Endothelial cell of hepatic sinusoid (primary cell): ENCODE results near the gene CHCHD3.
"Not testable (repeated sequence)": the region's sequence is repeated elsewhere in the genome, so short reads cannot be mapped to it uniquely, and the experiment has no call there.

Experiments used
- in situ Hi-C: cut with HindIII; loops from 2 replicates; pipeline ENCODE4 v1.10.0; 2017; ENCODE audit warnings: low sequenced_read_pairs

The CHCHD3 gene

DNA sequence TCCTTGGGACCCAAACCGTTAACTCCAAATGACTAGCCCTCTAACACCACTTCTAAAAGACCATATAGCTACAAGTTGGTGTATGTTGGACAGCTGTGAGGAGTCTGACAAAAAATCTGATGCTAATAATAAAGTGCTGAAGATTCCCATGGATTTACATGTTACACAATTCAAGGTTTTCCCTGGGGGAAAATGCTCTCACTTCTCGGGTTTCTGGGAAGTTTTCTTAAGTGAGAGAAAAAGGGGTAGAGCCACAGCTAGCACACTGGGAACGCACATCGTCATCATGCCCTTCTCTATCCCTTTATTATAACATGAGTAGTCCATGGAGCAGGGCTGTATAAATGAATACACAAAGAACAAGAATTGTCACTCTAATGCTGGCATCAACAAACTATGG lies 162.1 kb downstream of the CHCHD3 start:
- in situ Hi-C loops, result no loop called here

GRCh38 chr7:132915647-132916046 lies 166.2 kb downstream of the CHCHD3 start:
- in situ Hi-C loops, result no loop called here

DNA sequence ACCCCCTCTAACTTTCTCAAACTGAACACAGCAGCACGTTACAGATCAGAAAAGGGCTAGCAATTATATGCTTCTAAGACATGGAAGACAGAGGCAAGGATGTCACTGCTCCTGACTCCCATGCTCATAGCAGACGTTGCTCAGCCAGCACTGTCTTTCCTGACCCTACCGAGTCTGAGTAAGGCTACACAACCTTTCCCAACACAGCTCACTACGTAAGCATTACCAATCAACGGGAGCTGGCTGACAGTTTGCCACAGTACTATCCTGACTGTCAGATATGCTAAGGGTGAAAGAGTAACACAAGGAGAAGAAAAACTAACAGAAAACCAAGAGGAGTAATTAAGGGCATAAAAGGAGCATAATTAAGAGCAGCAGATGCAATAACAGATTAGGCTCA lies 171.2 kb downstream of the CHCHD3 start:
- in situ Hi-C loops, result no loop called here

GRCh38 chr7:132907380-132907940 lies 174.4 kb downstream of the CHCHD3 start:
- in situ Hi-C loops, result no loop called here

GRCh38 chr7:132906193-132906835 lies 175.6 kb downstream of the CHCHD3 start:
- in situ Hi-C loops, result no loop called here

DNA sequence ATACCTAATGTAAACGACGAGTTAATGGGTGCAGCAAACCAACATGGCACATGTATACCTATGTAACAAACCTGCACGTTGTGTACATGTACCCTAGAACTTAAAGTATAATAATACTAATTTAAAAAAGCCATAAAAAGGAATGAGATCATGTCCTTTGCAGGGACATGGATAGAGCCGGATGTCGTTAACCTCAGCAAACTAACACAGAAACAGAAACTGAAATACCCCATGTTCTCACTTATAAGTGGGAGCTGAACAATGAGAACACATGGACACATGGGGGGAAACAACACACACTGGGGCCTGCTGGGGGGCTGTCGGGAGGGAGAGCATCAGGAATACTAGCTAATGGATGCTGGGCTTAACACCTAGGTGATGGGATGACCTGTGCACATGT lies 176.8 kb downstream of the CHCHD3 start:
- in situ Hi-C loops, result not testable (repeated sequence)

- in situ Hi-C loops, result no loop called here
Measured at GRCh38 chr7:132904209-132904608, 177.7 kb downstream of the CHCHD3 start.

DNA sequence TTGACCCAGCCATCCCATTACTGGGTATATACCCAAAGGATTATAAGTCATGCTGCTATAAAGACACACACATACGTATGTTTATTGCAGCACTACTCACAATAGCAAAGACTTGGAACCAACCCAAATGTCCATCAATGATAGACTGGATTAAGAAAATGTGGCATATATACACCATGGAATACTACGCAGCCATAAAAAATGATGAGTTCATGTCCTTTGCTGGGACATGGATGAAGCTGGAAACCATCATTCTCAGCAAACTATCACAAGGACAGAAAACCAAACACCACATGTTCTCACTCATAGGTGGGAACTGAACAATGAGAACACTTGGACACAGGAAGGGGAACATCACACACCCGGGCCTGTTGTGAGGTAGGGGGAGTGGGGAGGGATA lies 179.6 kb downstream of the CHCHD3 start:
- in situ Hi-C loops, result not testable (repeated sequence)

DNA sequence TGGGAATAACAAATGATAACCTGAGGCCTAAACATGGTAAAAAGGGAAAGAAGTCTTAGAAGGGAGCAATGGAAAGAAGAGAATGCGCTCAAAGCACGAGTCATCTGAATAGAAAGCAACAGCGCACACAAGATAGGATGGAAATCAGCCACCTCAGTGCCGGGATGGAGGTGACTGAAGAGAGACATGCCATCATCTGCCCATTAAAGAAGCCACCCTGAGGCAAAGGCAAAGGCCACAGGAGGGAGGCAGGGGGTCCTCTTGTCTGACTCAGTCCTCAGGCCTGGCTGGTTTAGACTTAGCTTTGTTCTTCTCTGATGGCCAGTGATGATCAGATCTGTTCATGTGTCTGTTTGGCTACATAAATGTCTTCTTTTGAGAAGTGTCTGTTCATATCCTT lies 180.6 kb downstream of the CHCHD3 start:
- in situ Hi-C loops, result no loop called here

DNA sequence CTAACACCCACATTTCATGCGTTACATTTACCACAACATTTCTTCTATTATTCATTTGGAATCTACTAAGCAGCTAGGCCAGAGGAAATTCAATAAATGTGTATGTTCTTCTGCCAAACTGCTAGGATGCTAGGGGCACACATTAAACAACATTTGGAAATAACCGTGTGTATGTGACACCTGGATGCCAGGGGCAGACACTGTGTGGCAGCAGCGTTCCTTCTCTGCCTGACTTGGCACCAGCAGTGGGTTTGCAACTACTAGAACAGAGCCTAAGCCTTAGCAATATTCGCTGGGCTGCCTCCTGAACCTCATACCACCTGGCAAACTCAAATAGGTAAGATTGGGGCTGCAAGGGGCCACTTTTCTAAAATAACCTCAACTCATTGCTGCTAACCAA lies 182.1 kb downstream of the CHCHD3 start:
- in situ Hi-C loops, result no loop called here

- in situ Hi-C loops, result not testable (repeated sequence)
Measured at GRCh38 chr7:132898641-132899175, 183.2 kb downstream of the CHCHD3 start.

DNA sequence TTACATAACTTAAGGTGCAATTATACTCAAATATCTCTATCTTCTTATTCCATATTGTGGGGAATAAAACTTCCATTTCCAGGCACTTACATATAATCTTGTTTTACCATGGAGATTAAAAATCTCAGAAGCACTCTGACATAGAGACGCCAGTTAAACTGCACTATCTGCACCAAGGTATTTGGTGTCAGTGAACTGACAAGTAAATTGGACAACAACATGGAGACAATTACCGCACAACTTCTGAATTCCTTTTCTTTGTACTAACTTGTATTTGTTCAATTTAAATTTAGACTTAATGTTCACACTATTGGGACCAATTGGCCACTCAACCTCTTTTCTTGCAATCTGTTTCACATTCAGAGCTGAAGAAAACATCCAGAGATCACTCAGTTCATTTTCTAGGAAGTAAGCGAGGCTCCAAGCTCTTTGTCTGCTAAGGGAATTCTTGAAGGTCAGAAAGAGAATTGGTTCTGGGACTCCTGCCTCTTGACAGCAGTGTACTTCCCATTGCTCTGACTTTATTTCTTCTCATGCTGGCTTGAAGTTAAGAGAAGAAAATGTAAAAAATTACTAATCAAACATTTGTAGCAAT lies 184.7 kb downstream of the CHCHD3 start:
- in situ Hi-C loops, result no loop called here

GRCh38 chr7:132895231-132895630 lies 186.7 kb downstream of the CHCHD3 start:
- in situ Hi-C loops, result no loop called here

GRCh38 chr7:132893560-132893959 lies 188.3 kb downstream of the CHCHD3 start:
- in situ Hi-C loops, result no loop called here

DNA sequence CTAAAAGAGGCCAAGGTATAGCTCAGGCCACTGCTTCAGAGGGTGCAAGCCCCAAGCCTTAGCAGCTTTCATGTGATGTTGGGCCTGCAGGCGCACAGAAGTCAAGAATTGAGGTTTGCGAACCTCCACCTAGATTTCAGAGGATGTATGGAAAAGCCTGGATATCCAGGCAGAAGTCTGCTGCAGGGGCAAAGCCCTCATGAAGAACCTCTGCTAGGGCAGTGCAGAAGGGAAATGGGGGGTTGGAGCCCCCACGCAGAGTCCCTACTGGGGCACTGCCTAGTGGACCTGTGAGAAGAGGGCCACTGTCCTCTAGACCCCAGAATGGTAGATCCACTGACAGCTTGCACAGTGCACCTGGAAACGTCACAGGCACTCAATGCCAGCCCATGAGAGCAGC lies 189.1 kb downstream of the CHCHD3 start:
- in situ Hi-C loops, result not testable (repeated sequence)

DNA sequence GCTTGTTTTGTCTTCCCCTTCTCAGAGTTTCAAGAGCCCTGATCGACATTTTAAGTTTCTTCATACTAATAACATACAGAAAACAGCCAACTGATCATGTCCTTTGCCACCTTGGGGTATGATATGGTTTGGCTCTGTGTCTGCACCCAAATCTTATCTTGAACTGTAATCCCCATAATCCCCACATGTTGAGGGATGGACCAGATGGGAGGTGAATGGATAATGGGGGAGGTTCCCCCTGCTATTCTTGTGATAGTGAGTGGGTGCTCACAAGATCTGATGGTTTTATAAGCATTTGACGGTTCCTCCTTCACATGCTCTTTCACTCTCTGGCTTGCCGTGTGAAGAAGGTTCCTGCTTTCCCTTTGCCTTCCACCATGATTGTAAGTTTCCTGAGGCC lies 190.3 kb downstream of the CHCHD3 start:
- in situ Hi-C loops, result no loop called here

DNA sequence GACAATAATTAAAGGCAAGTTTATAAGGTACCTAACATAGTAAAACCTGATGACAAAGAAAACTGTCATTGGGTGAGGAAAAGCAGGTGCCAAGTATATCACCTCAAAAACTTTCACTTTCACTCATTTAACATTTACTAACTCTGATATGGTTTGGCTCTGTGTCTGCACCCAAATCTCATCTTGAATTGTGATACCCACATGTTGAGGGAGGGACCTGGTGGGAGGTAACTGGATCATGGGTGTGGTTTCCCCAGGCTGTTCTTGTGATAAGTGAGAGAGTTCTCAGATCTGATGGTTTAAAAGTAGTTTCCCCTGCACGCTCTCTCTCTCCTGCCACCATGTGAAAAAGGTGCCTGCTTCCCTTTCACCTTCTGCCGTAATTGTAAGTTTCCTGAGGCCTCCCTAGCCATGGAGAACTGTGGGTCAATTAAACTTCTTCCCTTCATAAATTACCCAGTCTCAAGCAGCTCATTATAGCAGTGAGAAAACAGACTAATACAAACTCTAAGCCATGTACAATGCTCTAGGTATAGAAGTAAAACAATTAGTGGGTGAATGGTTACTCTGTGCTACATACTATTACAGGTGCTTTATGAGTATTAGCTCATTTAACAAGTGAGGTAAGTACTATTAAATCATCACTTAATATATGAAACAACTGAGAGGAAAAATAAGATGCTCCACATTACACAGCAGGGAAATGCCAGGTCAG lies 199.0 kb downstream of the CHCHD3 start:
- in situ Hi-C loops, result no loop called here

- in situ Hi-C loops, result no loop called here
Measured at GRCh38 chr7:132881317-132881716, 200.6 kb downstream of the CHCHD3 start.

GRCh38 chr7:132879579-132879978 lies 202.3 kb downstream of the CHCHD3 start:
- in situ Hi-C loops, result no loop called here

DNA sequence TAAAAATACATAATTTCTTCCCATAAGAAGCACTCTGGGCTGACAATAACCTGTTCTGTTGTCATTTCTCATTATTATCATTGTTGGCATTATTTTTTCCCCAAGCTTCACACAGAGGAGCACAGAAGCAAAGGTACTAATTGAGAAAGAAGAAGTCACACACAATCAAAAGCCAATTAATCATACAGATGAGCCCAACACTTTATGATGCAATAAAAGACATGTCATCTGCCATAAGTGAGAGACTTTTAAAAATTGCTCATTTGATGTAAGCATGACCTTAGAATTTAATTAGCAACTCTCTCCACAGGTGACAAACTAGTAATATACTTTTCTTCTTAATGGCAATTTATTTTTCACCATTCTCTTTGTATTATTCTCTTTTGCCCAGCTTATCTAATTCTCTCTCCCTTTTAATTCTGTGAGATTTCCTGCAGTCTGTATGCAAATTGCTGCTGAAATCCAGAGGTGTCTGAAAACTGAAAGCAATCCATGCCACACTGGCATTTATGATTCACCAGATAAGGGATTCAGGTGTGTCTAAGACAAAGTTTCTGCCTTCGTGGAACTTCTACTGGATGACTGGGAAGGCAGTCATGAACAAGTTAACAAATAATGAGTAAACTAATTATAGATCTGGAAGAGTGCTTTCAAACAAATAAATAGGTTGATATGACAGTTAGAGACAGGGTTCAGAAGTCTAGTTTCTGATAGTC lies 203.5 kb downstream of the CHCHD3 start:
- in situ Hi-C loops, result no loop called here

GRCh38 chr7:132877573-132877972 lies 204.3 kb downstream of the CHCHD3 start:
- in situ Hi-C loops, result no loop called here
